HG03575 (cell line): ENCODE data around the gene OBSCN.

Experiments used
- ATAC-seq: cut with Tn5 transposase; IDR thresholded peaks from one replicate; pipeline ENCODE4 v1.9.1; 2021; ENCODE audit not compliant: unreplicated experiment, insufficient number of reproducible peaks, low FRiP score; ENCODE audit errors: extremely low read depth

OBSCN gene

DNA sequence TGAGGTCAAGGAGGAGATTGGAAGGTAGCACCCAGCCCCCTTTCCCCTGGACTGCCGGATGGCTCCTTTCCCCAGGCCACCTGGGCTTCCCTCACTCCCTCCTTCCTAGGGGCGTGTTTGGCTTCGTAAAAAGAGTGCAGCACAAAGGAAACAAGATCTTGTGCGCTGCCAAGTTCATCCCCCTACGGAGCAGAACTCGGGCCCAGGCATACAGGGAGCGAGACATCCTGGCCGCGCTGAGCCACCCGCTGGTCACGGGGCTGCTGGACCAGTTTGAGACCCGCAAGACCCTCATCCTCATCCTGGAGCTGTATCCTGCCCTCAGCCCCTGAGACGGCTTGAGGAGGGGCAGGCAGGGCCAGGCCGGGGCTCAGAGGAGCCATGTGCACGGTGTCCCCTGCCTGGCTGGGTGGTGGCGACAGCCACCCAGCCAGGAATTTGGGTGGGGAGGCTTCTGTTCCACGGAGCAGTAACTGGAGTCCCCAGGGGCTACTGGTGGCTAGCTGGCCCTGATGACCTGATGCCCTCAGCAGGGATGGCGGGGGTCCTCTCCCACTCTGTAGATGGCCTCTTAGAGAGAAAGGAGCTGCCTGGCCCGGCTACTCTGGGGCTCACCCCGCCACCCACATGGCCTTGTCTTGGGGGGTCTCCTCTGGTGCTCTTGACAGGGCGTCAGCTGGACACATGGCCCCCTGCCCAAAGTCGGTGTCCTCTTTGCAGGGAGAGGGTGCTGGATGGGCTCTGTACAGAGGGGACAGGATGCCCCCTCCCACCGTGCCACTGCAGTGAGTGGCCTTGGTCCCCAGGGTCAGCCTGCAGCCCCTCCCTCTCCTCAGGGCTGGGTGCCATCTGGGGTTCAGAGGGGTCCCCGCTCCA is 159.3 kb downstream of the OBSCN start:
- ATAC-seq: no peak

DNA sequence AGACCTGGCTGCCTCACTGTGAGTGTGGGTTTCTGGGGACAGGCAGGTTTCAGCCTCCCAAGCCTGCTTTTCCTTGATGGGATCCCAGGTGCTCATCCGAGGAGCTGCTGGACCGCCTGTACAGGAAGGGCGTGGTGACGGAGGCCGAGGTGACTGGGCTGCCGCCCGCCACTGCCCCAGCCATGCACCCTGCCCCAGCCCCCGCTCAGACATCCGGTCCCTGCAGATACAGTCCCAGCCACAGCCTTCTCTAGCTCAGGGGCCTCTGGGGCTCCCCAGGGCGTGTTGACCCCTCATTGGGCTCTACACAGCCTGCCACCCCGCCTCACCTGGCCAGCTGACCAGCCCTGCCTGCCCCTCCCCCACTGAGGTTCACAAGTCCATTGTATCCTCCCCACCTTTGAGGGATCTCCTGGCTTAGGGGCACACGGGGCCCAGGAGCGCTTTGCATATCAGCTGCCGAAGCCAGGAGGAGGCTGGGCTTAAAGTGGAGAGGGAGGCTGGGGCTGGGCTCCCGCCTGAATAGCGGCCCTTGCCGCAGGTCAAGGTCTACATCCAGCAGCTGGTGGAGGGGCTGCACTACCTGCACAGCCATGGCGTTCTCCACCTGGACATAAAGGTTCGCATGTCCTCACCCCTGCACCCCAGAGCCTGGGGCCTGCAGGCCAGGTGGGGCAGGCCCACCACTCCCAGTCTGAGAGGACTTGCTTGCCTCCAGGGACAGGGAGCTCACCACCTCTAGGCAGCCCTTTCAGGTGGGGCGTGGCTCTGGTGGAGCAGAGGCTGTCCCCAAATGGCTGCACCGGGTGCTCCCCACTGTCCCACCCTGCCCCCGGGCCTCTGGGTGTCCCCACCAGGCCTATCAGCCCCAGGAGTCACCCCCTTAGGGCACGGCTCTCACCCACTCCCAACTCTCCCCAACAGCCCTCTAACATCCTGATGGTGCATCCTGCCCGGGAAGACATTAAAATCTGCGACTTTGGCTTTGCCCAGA is 160.3 kb downstream of the OBSCN start:
- no peak for ATAC-seq

DNA sequence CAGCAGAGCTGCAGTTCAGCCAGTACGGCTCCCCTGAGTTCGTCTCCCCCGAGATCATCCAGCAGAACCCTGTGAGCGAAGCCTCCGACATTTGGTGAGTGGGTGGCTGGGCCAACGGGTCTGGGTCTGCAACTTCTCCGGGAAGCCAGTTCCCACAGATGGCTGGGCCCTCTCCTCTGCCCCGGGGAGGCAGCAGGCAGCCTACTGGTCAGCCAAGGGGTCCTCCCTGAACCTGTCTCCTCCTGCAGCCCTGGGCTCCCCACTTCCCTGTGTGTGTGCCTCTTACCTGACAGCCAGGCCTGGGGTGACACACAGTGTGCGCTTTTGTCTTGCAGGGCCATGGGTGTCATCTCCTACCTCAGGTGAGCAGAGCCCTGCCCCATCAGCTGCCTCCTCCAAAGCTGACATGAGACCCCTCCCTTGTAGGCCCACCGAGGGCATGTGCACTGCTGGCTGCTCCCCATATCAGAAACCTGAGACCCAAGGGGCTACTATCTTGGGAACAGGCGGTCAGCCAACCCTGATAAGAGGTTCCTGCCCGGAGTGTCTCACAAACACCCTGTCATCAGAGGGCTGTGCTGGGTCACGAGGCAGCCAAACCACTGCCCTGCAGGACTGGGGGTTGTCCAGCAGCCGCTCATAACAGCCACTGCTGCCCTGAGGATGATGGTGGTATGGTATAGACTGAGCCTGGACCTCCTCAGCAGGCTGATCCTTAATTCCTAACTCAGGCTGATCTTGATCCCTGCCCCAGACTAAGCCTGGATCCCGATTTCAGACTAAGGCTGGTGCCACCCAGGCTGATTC is 161.2 kb downstream of the OBSCN start:
- no peak for ATAC-seq

DNA sequence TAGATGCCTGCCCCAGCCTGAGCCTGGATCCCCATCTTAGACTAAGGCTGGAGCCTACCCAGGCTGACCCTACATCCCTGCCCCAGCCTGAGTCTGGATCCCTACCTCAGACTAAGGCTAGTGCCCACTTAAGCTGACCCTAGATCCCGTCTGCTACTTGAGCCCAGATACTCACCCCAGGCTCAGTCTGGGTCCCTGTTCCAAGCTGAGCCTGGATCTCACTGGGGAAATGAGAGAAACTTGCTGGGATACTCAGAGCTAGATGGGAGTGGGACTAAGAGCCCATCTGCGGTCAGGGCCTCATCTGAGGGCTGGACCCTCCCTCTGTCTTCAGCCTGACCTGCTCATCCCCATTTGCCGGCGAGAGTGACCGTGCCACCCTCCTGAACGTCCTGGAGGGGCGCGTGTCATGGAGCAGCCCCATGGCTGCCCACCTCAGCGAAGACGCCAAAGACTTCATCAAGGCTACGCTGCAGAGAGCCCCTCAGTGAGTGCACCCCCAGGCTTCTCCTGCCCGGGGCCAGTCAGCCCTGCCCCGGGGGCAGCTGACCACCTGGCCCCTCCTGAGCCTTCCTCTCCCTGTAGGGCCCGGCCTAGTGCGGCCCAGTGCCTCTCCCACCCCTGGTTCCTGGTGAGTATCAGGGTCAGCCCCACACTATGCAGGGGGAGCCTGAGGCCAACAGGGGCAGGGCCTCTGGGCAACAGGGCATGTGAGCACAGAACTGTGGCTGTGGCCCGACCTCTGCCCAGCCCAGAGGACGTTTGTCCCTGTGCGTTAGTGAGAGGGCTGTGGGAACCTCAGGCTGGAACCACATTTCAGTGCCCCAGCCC is 162.0 kb downstream of the OBSCN start:
- ATAC-seq: no peak

DNA sequence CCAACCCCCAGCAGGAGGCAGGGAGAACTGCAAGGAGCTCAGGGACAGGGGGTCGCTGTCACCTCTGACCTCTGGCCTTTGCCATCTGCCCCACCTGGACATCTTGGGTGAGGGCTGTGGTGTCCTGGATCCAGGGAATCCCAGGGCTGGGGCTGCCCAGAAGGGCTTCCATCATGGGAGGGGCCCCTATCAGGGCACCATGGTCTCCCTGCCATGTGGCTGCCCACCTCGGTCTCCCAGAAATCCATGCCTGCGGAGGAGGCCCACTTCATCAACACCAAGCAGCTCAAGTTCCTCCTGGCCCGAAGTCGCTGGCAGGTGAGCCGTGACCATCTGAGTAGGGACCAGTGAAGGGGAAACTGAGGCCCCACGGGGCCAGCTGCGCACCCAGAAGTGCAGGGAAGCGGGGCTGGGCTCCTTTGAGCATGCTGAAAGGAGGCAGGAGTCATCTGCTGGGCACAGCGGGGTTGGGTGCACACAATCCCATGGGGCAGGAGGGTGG is 162.6 kb downstream of the OBSCN start:
- ATAC-seq: no peak

DNA sequence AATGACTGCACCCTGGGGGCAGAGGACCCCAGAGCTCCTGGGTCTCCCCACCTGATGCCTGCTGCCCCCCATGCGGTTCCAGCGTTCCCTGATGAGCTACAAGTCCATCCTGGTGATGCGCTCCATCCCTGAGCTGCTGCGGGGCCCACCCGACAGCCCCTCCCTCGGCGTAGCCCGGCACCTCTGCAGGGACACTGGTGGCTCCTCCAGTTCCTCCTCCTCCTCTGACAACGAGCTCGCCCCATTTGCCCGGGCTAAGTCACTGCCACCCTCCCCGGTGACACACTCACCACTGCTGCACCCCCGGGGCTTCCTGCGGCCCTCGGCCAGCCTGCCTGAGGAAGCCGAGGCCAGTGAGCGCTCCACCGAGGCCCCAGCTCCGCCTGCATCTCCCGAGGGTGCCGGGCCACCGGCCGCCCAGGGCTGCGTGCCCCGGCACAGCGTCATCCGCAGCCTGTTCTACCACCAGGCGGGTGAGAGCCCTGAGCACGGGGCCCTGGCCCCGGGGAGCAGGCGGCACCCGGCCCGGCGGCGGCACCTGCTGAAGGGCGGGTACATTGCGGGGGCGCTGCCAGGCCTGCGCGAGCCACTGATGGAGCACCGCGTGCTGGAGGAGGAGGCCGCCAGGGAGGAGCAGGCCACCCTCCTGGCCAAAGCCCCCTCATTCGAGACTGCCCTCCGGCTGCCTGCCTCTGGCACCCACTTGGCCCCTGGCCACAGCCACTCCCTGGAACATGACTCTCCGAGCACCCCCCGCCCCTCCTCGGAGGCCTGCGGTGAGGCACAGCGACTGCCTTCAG is 163.3 kb downstream of the OBSCN start:
- ATAC-seq: no peak

DNA sequence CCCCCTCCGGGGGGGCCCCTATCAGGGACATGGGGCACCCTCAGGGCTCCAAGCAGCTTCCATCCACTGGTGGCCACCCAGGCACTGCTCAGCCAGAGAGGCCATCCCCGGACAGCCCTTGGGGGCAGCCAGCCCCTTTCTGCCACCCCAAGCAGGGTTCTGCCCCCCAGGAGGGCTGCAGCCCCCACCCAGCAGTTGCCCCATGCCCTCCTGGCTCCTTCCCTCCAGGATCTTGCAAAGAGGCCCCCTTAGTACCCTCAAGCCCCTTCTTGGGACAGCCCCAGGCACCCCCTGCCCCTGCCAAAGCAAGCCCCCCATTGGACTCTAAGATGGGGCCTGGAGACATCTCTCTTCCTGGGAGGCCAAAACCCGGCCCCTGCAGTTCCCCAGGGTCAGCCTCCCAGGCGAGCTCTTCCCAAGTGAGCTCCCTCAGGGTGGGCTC is 163.9 kb downstream of the OBSCN start:
- no peak for ATAC-seq

DNA sequence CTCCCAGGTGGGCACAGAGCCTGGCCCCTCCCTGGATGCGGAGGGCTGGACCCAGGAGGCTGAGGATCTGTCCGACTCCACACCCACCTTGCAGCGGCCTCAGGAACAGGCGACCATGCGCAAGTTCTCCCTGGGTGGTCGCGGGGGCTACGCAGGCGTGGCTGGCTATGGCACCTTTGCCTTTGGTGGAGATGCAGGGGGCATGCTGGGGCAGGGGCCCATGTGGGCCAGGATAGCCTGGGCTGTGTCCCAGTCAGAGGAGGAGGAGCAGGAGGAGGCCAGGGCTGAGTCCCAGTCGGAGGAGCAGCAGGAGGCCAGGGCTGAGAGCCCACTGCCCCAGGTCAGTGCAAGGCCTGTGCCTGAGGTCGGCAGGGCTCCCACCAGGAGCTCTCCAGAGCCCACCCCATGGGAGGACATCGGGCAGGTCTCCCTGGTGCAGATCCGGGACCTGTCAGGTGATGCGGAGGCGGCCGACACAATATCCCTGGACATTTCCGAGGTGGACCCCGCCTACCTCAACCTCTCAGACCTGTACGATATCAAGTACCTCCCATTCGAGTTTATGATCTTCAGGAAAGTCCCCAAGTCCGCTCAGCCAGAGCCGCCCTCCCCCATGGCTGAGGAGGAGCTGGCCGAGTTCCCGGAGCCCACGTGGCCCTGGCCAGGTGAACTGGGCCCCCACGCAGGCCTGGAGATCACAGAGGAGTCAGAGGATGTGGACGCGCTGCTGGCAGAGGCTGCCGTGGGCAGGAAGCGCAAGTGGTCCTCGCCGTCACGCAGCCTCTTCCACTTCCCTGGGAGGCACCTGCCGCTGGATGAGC is 164.5 kb downstream of the OBSCN start:
- no peak for ATAC-seq

- no peak for ATAC-seq
These were observed 165.3 kb downstream of the OBSCN start for GRCh38 chr1:228373004-228373680.

- no peak for ATAC-seq
These were observed 166.1 kb downstream of the OBSCN start for GRCh38 chr1:228373681-228374571.

- ATAC-seq: no peak
These were observed 167.1 kb downstream of the OBSCN start for GRCh38 chr1:228374711-228375577.

- no peak for ATAC-seq
These were observed 167.9 kb downstream of the OBSCN start for GRCh38 chr1:228375578-228376261.

- ATAC-seq: no peak
These were observed 168.4 kb downstream of the OBSCN start for GRCh38 chr1:228376262-228376628.
